Epithelial cell of esophagus (primary cell): ENCODE results near the gene USP48.
A peak's percentile ranks its signal among the peaks of the same experiment; 100 is the strongest.
"Not testable (repeated sequence)": the region's sequence is repeated elsewhere in the genome, so short reads cannot be mapped to it uniquely, and the experiment has no call there.

Source experiments
- DNase-seq: peaks from one replicate; pipeline ENCODE4 v3.0.0; 2010; ENCODE audit warnings: low read depth
- H3K4me3 ChIP-seq: 2 replicates; pipeline ENCODE4 v1.5.1; 2011; ENCODE audit warnings: mild to moderate bottlenecking, low read length, control low read depth
- TF ChIP-seq, protein P1 (sequence below): IDR thresholded peaks from 2 replicates; pipeline ENCODE4 v1.5.1; 2011; ENCODE audit warnings: low read depth, mild to moderate bottlenecking, low read length, control low read depth, inconsistent platforms; ENCODE audit not compliant: insufficient read depth; ENCODE audit errors: missing control alignments

Gene USP48

GRCh38 chr1:21687081-21687529, 95.8 kb downstream of the USP48 start:
- TF ChIP-seq, protein P1, sequence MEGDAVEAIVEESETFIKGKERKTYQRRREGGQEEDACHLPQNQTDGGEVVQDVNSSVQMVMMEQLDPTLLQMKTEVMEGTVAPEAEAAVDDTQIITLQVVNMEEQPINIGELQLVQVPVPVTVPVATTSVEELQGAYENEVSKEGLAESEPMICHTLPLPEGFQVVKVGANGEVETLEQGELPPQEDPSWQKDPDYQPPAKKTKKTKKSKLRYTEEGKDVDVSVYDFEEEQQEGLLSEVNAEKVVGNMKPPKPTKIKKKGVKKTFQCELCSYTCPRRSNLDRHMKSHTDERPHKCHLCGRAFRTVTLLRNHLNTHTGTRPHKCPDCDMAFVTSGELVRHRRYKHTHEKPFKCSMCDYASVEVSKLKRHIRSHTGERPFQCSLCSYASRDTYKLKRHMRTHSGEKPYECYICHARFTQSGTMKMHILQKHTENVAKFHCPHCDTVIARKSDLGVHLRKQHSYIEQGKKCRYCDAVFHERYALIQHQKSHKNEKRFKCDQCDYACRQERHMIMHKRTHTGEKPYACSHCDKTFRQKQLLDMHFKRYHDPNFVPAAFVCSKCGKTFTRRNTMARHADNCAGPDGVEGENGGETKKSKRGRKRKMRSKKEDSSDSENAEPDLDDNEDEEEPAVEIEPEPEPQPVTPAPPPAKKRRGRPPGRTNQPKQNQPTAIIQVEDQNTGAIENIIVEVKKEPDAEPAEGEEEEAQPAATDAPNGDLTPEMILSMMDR, result no peak
- no peak overlapping the region for H3K4me3 ChIP-seq
- no peak for DNase-seq

GRCh38 chr1:21685946-21686678, 96.8 kb downstream of the USP48 start:
- TF ChIP-seq, protein P1, result no peak
- H3K4me3 ChIP-seq, result no peak overlapping the region
- no peak for DNase-seq

- TF ChIP-seq, protein P1, result no peak
- DNase-seq, result no peak
- H3K4me3 ChIP-seq, result no peak overlapping the region
Measured at GRCh38 chr1:21681426-21681825, 101.5 kb downstream of the USP48 start.

DNA sequence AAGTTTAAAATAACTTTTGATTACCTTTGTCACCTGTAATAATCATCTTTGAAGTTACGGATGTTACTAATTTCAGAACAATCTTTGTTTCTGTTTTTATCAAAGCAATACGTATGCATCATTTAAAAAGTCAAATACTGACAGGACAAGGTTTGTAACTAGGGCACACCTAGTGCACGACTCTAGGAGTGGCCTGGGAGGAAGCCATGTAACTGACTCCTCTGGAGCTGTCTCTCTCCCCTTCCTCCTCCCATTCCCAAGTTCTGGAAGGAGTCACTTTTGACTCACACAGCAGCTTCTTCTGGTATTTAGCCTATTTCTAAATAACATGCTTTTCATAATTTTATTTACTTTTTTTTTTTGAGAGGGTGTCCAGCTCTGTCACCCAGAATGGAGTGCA, 102.0 kb downstream of the USP48 start:
- H3K4me3 ChIP-seq, result no peak overlapping the region
- DNase-seq, result peak; percentile 17
- TF ChIP-seq, protein P1, result no peak

DNA sequence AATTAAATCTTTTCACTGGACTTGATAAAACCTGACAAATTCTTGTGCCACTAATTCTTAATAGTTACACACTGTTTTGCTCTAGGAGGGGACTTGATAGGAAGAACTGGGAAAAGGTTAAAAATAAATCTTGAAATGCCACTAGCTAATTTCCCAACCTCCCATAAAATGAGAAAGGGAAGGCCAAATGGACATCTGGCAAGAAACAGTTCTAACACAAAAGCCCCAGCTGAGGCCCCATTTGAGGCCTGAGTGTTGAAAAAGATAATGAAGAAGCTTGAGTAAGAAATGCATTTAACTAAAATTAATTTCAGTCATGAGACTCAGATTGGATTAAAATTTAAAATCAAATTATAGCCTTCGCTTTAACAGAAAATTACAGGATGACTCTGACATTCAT, 102.6 kb downstream of the USP48 start:
- TF ChIP-seq, protein P1, result no peak
- H3K4me3 ChIP-seq, result no peak overlapping the region
- no peak for DNase-seq

DNA sequence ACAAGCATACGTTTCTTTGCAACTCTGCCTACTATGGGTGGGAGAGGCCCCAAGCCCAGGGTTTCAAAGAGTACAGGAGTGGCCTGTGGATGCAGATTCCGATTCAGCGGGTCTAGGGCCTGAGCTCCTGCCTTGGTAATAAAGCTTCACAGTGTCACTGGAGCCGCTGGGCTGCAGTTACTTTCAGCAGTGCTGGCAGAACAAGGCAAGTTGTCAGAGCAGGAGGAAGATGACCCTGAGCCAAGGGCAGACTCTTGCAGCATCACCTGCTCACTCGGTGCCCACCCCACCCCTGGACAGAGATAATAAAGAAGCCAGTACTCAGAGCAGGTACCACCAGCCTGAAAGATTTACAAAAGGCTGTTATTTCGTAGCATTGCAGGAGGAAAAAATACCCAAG, 105.8 kb downstream of the USP48 start:
- no peak overlapping the region for H3K4me3 ChIP-seq
- no peak for DNase-seq
- TF ChIP-seq, protein P1, result no peak

DNA sequence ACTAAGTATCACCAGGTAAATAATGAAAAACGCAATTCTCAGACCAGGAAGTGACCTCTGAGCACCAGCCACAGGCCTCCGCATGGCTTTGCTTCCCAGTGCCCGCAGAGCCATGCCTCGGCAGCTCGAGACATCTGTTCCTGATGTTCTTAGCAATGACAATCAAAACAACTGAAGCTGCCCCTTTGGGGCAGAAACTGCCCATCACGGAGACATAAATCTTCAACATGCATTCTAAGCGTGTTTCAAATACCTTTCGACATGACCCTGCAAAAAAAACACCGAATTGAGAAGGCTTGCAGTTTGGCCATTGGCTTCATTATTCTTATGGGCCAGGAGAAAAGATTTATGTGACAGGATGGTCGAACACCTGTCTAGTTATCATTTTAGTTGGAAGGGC, 108.0 kb downstream of the USP48 start:
- H3K4me3 ChIP-seq, result no peak overlapping the region
- TF ChIP-seq, protein P1, result no peak
- DNase-seq, result no peak

GRCh38 chr1:21673853-21674252, 109.1 kb downstream of the USP48 start:
- H3K4me3 ChIP-seq, DNase-seq: not testable (repeated sequence)
